Activated CD8-positive, alpha-beta memory T cell treated with anti-CD3 and anti-CD28 coated beads for 48 hours (primary cell): Measurements from ENCODE around the gene TMEM63B.
"Not testable (repeated sequence)": the region's sequence is repeated elsewhere in the genome, so short reads cannot be mapped to it uniquely, and the experiment has no call there.

Experiments
- DNase-seq, 3 experiments: peaks; one replicate each; pipeline ENCODE4 v3.0.0-alpha.2; 2020; ENCODE audit warnings: low read depth in 2 of 3, low spot score in 2 of 3

TMEM63B gene

GRCh38 chr6:44127186-44128019, at the start of gene TMEM63B, which contains the start of gene MRPL14:
TMEM63B (plus strand) TSS chr6:44127554; CDS start chr6:44134585, 7,031 bp downstream.
MRPL14 (minus strand) TSS chr6:44127452; CDS start chr6:44116611, 10,841 bp downstream.
- peak; percentile 80 to 89 (median 86) for DNase-seq

DNA sequence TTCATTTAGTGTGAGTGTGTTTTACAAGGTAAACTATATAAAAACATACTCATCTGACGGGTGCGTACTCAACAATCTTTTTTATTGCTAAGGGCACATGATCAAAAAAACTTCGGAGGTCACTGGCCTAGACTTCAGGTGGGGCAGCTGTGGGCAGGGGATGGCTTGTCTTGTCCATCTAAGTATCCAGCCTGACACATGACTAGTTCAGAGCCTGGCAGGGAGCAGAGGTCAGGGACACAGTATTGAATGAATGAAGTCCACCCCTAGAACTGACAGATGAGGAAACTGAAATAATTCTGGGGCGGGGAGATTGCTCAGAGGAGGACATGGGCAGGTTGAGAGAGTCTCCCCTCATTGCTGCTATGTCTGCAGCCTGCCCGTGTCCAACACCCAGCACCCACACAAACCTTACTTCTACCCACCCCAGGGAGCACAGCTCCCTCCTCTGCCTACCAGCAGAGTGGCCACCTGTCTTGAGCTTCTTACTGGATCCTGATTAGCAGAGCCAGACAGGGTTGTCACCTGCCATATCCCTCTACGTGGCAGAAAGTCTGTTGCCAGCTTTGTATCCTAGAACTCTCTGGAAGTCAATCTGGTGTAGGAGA, 49.0 kb upstream of the TMEM63B start:
- no peak for DNase-seq

- peak in 2 of 3 experiments; percentile 8 to 55 for DNase-seq
These were observed 48.3 kb upstream of the TMEM63B start for GRCh38 chr6:44078827-44079671.

DNA sequence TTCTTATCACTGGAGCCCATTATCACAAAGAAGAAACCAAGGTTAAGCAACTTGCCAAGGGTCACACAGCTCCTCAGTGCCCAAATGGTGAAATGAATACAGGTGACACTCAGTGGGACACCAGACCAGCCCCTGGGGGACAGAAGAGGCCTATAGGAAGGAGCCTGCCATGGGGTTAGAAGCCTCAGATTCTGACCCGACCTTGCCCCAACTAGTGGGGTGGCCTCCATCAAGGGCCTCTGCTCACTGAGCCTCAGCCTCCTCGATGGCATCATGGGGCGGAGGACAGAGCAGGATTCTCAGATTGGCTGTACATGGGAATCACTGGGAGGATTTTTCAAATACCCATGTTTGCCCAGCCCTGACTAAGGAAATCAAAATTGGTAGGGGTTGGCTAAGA, 47.7 kb upstream of the TMEM63B start:
- no peak for DNase-seq

- no peak for DNase-seq
These were observed 46.5 kb upstream of the TMEM63B start for GRCh38 chr6:44080561-44081521.

- no peak for DNase-seq
These were observed 45.6 kb upstream of the TMEM63B start for GRCh38 chr6:44081753-44082152.

- no peak for DNase-seq
These were observed 44.5 kb upstream of the TMEM63B start for GRCh38 chr6:44082872-44083321.

GRCh38 chr6:44084231-44085014, 42.9 kb upstream of the TMEM63B start:
- DNase-seq, result no peak

DNA sequence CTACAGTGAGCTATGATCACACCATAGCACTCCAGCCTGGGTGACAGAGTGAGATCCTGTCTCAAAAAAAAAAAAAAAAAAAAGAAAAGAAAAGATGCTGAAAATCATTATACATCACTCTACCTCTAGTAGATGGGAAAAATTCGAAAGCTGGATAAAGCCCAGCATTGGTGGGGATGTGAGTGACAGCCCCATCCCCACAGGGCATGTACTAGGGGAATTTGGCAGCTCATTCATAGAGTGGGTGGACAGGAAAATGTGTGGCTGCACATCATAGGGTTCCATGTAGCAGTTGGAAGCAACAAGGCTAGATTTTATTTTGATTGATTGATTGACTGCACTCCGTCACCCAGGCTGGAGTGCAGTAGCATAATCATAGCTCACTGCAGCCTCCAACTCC, 42.1 kb upstream of the TMEM63B start:
- DNase-seq, result no peak

GRCh38 chr6:44086931-44087574, 40.3 kb upstream of the TMEM63B start:
- no peak for DNase-seq

DNA sequence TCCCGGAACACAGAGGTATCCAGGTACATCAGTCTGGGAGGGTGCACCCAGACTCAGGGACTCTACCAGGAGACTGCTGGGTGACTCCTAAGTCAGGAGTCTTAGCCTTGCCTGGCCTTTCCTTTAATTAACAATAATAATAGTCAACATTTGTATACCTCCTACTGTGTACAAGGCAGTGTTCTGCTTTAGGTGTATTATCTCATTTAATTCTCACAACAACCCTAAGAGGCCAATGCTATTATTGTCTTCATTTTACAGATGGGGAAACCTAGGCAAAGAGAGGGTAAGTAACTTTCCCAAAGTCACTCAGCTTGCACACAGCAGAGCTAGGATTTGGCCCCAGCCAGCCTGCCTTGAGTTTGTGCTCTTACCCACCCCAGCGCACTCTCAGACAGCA, 39.7 kb upstream of the TMEM63B start:
- no peak for DNase-seq

DNA sequence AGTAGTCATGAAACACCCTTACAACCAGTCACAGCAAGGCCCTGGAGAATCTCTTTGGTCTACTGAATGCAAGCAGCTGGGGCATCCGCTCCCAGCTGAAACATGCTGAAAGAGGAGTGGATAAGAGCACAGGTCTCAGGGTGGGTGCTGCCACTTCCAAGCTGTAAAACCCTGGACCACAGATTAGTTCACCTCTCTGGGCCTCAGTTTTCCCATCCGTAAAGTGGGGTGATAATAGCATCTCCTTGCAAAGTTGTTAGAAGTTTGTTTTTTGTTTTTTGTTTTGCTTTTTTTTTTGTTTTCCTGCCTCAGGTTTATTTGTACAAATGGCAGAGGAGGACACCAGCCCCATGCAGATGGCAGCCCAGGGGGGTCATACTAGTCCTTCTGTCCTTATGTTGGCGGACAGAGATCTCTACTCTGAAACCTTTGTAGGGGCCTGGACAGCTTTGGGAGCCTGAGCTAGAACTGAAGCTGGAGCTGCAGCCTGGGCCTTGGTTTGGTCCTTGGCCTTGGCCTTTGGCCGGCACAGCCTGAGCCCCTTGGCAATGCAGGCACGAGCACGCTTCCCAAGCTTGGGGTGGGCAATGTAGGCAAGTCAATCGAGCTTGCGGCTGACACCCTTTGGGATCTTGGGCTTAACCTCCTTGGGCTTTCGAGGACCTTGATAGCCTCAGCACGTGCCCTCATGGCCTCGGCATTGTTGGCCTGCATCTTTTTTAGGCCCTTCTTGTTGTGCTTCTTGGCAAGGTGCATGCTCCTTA, 38.3 kb upstream of the TMEM63B start:
- no peak for DNase-seq

DNA sequence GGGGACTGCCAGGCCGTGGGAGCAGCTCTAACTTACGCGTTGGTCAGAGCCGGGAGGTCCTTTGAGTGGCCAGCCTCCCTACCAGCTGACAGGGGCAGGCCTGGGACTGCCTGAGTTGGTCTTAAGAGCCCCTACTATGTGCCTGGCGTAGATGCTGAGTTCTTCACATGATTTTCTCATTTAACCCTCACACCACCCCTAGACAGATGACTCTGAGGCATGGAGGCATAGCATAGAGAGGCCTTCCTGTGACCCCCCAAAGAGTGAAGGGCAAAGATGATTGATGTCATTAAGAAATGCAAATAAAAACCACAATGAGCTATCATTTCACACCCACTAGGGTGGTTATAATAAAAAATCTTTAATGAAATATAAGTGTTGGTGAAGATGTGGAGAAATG, 36.9 kb upstream of the TMEM63B start:
- no peak for DNase-seq

GRCh38 chr6:44091356-44091755, 36.0 kb upstream of the TMEM63B start:
- DNase-seq, result not testable (repeated sequence)

DNA sequence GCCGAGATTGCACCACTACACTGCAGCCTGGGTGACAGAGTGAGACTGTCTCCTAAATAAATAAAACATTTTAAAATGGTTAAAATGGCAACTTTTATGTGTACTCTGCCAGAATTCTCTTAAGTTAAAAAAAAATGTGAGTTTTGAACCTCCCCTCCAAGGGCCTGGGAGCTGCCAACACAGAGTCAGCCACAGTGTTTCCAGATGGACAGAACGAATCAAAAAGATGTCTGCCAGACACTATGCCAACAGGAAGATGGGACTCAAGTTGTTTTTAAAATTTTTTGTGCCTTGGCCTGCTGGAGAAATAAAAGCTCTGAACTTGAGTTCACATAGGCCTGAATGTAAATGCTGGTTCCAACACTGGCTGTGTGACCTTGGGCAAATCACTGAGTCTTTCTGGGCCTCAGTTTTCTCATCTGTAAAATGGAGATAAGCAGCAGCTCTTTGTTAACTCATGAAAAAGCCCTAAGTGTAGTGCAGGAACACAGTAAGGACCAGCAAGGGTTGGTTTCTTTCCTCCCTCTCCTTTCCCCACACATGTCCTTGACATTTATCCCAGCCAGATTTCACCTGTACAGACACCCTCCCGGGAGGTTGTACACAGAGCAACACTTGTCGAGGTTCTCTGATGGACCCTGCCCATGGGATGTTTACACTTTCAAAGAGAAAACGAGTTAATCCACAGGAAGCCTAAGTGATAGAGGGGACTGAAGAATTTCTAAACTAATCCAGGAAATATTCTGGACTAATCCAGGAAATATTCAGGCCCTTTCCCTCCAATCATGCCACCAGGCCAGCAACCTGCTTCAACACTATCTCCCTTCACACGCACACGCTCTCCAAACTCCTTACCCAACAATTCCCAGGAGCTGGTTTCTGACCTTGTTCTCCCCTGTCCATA, 35.1 kb upstream of the TMEM63B start:
- DNase-seq, result no peak

DNA sequence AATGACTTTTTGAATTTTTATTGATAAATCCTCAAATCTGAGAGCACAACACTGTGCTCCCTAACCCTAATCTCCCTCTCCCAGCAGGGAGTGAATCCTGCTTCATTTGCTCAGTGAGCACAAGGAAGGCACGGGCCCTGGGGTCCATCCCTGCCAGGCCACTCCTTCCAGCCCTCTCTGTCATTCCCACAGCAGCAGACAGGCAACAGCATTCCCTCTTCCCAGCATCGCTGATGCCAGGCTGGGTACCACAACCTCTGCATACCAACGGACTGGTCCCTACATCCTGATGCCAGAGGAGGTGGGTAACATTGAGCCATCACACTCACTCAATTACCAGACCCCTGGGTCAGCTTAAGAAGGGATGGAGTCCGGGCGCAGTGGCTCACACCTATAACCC, 34.3 kb upstream of the TMEM63B start:
- no peak for DNase-seq

DNA sequence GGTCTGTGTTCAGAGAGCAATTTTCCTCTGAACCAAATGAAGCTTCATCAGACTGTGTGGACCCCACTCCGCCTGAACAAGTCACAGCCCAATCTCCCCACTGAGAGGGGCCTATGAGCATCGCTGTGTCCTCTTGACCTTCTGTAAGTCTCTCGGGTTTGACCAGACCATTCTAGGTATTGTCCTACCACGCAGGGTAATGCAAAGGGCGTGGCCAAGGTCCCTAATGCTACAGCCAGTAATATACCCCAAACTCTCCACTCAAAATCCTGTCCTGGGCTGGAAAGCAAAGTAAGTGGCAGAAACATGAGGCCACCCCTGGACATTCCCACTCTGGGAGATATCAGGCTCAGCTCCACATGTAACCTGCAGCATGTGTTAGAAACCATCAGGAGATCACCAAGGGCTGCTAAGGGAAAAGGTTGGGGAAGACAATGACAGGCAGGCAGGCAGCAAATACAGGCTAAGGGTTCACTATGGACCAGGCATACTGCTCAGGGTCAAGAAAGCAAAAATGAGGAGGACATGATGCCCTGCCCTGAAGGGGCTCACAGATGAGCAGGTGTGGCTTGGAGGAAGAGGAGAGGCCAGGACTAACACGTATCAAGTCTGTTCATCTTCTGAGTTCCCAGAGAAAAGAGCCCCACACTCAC, 33.5 kb upstream of the TMEM63B start:
- no peak for DNase-seq
